K562 (cell line): ENCODE data around the gene ARNT2. TPM values are rescaled to one million over a fixed set of nuclear protein-coding genes. Genes with fewer than 3 reads are reported as not detected.

Experiments
- ATAC-seq: fragments of 200-7000 bp; cut with Tn5 transposase; 3 replicates; pipeline ENCODE4 v1.9.1; 2020; ENCODE audit warnings: moderate library complexity
- BruUV-seq: library from RNA; stranded (reverse); fragments of 400-500 nt; replicated peaks from 2 replicates; lab custom pipeline; 2021; lab: Mats Ljungman, UMichigan
- CTCF ChIA-PET: fragments of 300-600 bp; formaldehyde crosslinking; extraction: SDS; loops from one replicate; lab custom pipeline; 2021; ENCODE audit warnings: low intra/inter-chr PET ratio; lab: Yijun Ruan, JAX
- POLR2A ChIA-PET: fragments of 300-600, 350-650 bp; sonication (Branson Sonifier 250); formaldehyde crosslinking; extraction: SDS; loops from one replicate; lab custom pipeline; 2021; ENCODE audit warnings: antibody characterized with exemption, inconsistent platforms; lab: Yijun Ruan, JAX
- DNase-seq, 4 experiments: peaks; one replicate each; pipeline versions ENCODE4 v3.0.0 to v3.0.0-alpha.2; 2011 to 2018; ENCODE audit warnings: low spot score in 3 of 4, mixed read lengths in 3 of 4; ENCODE audit errors: extremely low read depth in 1 of 4
- FAIRE-seq: peaks from 2 replicates; lab custom pipeline; 2011; peaks lifted over from hg19 to GRCh38; lab: Jason Lieb, UNC
- H2AFZ ChIP-seq: 2 replicates; pipeline ENCODE4 v1.6.0; 2011; ENCODE audit warnings: low read depth, low read length, control low read depth, inconsistent platforms
- H3K27ac ChIP-seq: fragments of 200-600 bp; 3 replicates; pipeline ENCODE4 v1.8.0; 2011; ENCODE audit warnings: low read depth, mild to moderate bottlenecking, control low read depth, inconsistent platforms, low read length, moderate library complexity, mixed read lengths; ENCODE audit errors: extremely low read depth
- H3K27me3 ChIP-seq, 2 experiments: fragments of 300-600 bp in 1 of 2; 2 replicates in 1 of 2; 3 replicates in 1 of 2; pipeline versions ENCODE4 v1.6.0 to v1.8.0; 2011; ENCODE audit warnings: inconsistent platforms in 2 of 2, low read length in 2 of 2, mild to moderate bottlenecking in 1 of 2, mixed read lengths in 1 of 2, moderate library complexity in 1 of 2; ENCODE audit not compliant: control insufficient read depth in 2 of 2, insufficient read depth in 2 of 2
- H3K36me3 ChIP-seq: fragments of 300-600 bp; 3 replicates; pipeline ENCODE4 v1.8.0; 2011; ENCODE audit warnings: mild to moderate bottlenecking, low read length, inconsistent platforms; ENCODE audit not compliant: control insufficient read depth, insufficient read depth
- H3K4me1 ChIP-seq, 2 experiments: fragments of 200-600 bp in 1 of 2; replicated peaks in 1 of 2; 2 replicates in 1 of 2; 3 replicates in 1 of 2; pipeline versions ENCODE4 v1.5.1 to v1.8.0; 2011; ENCODE audit warnings: inconsistent platforms in 2 of 2, low read length in 2 of 2, mild to moderate bottlenecking in 1 of 2, mixed read lengths in 1 of 2, moderate library complexity in 1 of 2; ENCODE audit not compliant: control insufficient read depth in 2 of 2, insufficient read depth in 2 of 2
- H3K4me2 ChIP-seq: 2 replicates; pipeline ENCODE4 v1.6.1; 2011; ENCODE audit warnings: low read length, control low read depth, inconsistent platforms, mixed read lengths; ENCODE audit not compliant: insufficient read depth
- H3K4me3 ChIP-seq: fragments of 200-600 bp; sonication (generic), shearing (Covaris generic); 2 replicates; pipeline ENCODE4 v1.5.1; 2016; ENCODE audit warnings: control low read depth, inconsistent platforms
- H3K79me2 ChIP-seq: fragments of 200-600 bp; 3 replicates; pipeline ENCODE4 v1.8.0; 2011; ENCODE audit warnings: low read length, inconsistent platforms; ENCODE audit not compliant: control insufficient read depth, insufficient read depth
- H3K9ac ChIP-seq, 2 experiments: 2 replicates each; pipeline versions ENCODE4 v1.6.0 to v1.6.1; 2011; ENCODE audit warnings: low read depth in 2 of 2, low read length in 2 of 2, control low read depth in 1 of 2, inconsistent platforms in 1 of 2, mild to moderate bottlenecking in 1 of 2, mixed read lengths in 1 of 2; ENCODE audit not compliant: insufficient read depth in 1 of 2
- H3K9me1 ChIP-seq: one replicate; pipeline ENCODE4 v1.6.0; 2011; ENCODE audit warnings: inconsistent platforms, mild to moderate bottlenecking, low read length, moderate library complexity; ENCODE audit not compliant: control insufficient read depth, insufficient read depth
- H3K9me3 ChIP-seq: replicated peaks from 2 replicates; pipeline ENCODE4 v1.5.1; 2011; ENCODE audit warnings: low read depth, low read length, inconsistent platforms; ENCODE audit not compliant: control insufficient read depth, insufficient read depth
- H4K20me1 ChIP-seq: replicated peaks from 2 replicates; pipeline ENCODE4 v1.6.1; 2011; ENCODE audit warnings: low read length, inconsistent platforms, mixed read lengths; ENCODE audit not compliant: control insufficient read depth, insufficient read depth
- CEBPG ChIP-seq, 3 experiments: fragments of 200-800 bp in 1 of 3; sonication (Bioruptor generic) in 1 of 3; sonication (generic) in 1 of 3; formaldehyde crosslinking in 1 of 3; IDR thresholded peaks in 2 of 3; conservative IDR thresholded peaks in 1 of 3; 2 replicates each; pipeline versions ENCODE4 v1.6.1 to v1.8.0; 2016 to 2022; ENCODE audit warnings: missing compliant biosample characterization in 2 of 3, missing genetic modification characterization in 2 of 3, mild to moderate bottlenecking in 1 of 3, missing genetic modification reagents in 1 of 3
- CSDE1 ChIP-seq, 2 experiments: fragments of 450-650 bp; IDR thresholded peaks; 2 replicates each; pipeline ENCODE4 v1.6.1; 2016; ENCODE audit warnings: mild to moderate bottlenecking in 1 of 2
- RB1 ChIP-seq: fragments of 450-650 bp; IDR thresholded peaks from 2 replicates; pipeline ENCODE4 v1.6.1; 2017; ENCODE audit warnings: low read depth, mild to moderate bottlenecking
- TSC22D4 ChIP-seq: fragments of 450-650 bp; IDR thresholded peaks from 2 replicates; pipeline ENCODE4 v1.6.1; 2016; ENCODE audit warnings: missing genetic modification characterization, missing biosample characterization, control low read depth
- ZNF274 ChIP-seq: IDR thresholded peaks from 2 replicates; pipeline ENCODE4 v1.6.1; 2011; ENCODE audit warnings: low read depth, mild to moderate bottlenecking, low read length, moderate library complexity, borderline replicate concordance
- ZNF316 ChIP-seq: fragments of 450-650 bp; IDR thresholded peaks from 2 replicates; pipeline ENCODE4 v1.6.1; 2016
- ZNF347 ChIP-seq: fragments of 450-650 bp; formaldehyde crosslinking; IDR thresholded peaks from 2 replicates; pipeline ENCODE4 v1.4.0; 2020; ENCODE audit warnings: low read depth, mild to moderate bottlenecking, moderate library complexity
- ZNF740 ChIP-seq, 3 experiments: fragments of 200-800 bp in 1 of 3; sonication (Bioruptor generic) in 1 of 3; sonication (generic) in 1 of 3; formaldehyde crosslinking in 1 of 3; IDR thresholded peaks; 2 replicates each; pipeline versions ENCODE4 v1.6.1 to v1.8.0; 2016 to 2022; ENCODE audit warnings: mild to moderate bottlenecking in 2 of 3, missing compliant biosample characterization in 2 of 3, missing genetic modification characterization in 2 of 3, missing genetic modification reagents in 1 of 3
- WGBS: fragments of 100-300 bp; shearing (Covaris generic); methylation state at CpG from one replicate; pipeline ENCODE4 v1.1.6; 2016; ENCODE audit warnings: low coverage, mixed read lengths; ENCODE audit not compliant: insufficient coverage; ENCODE audit errors: missing lambda C conversion rate; 5-methylcytosine and 5-hydroxymethylcytosine counted together
- in situ Hi-C: fragments of 300-500 bp; cut with MboI; formaldehyde crosslinking; loops from 4 replicates; pipeline ENCODE4 v1.15.0; 2018; ENCODE audit warnings: inconsistent platforms, mixed read lengths
- intact Hi-C: fragments of 100-400 bp; cut with micrococcal nuclease; formaldehyde crosslinking; loops from 2 replicates; pipeline ENCODE4 v1.14.2; 2022
- polyA plus RNA-seq, 8 experiments: library from polyadenylated mRNA; depleted of rRNA in 4 of 8; stranded (reverse) in 5 of 8; unstranded in 3 of 8; fragments of >200 nt; fragmentation: Nextera tagmentation in 2 of 8; fragmentation: Illumina TruSeq in 1 of 8; extraction: Ambion mirVana in 2 of 8; extraction: Trizol in 1 of 8; gene quantifications; 2 replicates each; pipeline versions ENCODE4 v1.2.1 to v1.2.3, GENCODE V29; 2011 to 2014; ENCODE audit warnings: inconsistent platforms in 1 of 8, missing spikeins in 1 of 8
- total RNA-seq, 7 experiments: library from RNA; depleted of rRNA in 6 of 7; stranded (reverse); fragments of >200 nt in 6 of 7; fragmentation: Illumina TruSeq in 2 of 7; extraction: Trizol in 2 of 7; gene quantifications; 2 replicates each; pipeline versions ENCODE4 v1.2.1 to v1.2.3, GENCODE V29; 2011 to 2021; ENCODE audit warnings: low replicate concordance in 1 of 7
- TF ChIP-seq, protein P1 (sequence below): fragments of 250-450 bp; sonication (Bioruptor Pico); IDR thresholded peaks from 2 replicates; pipeline ENCODE4 v1.8.0; 2022; ENCODE audit warnings: moderate library complexity, mild to moderate bottlenecking, inconsistent platforms
- TF ChIP-seq, protein P2 (sequence below): fragments of 250-450 bp; sonication (Bioruptor Pico); IDR thresholded peaks from 2 replicates; pipeline ENCODE4 v1.8.0; 2022; ENCODE audit warnings: moderate library complexity, mild to moderate bottlenecking, inconsistent platforms

The ARNT2 gene
- total and polyA plus RNA-seq, 9 of the 15 experiments (the other 6 are each of a cell fraction or from before 2014, with no cell fraction given), result 0.01 TPM; not detected in 8

DNA sequence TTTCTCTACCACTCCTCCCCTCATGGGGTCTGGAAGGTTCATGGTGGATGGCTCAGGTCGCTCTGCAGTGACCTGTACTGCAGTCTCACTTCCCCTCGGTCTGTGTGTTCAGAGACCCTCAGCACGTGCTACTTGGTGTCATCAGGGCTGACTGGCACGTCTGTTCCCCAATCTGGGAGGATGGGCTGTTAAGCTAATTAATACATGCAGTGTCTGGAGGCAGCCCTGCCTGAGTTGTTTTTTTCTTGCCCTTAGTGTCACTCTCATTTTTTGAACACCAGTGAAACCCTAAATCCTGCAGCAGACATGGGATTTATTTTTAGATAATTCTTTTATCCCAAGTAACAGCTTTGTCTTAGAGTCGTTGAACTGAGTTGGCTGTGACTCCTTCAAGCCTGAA, 64.6 kb downstream of the ARNT2 start:
- H3K4me2 ChIP-seq, result no peak overlapping the region
- 1% methylated on average over 5 of the region's 5 CpGs for WGBS
- H3K9ac ChIP-seq, result no peak overlapping the region
- ATAC-seq, result no peak
- in situ Hi-C loops (loop anchor here (25.0 kb wide), 1 partner anchor 644 kb away; no protein-coding TSS in a partner anchor), intact Hi-C loops (no loop called here)
- no peaks in the 10 kb centered on the region for H3K9me3 ChIP-seq
- no peaks in the 10 kb centered on the region for H3K79me2 ChIP-seq
- H2AFZ ChIP-seq, result no peak overlapping the region
- BruUV-seq, result no TSS peak
- no peaks in the 10 kb centered on the region; the same call in 1 of the 2 replicates for H4K20me1 ChIP-seq
- ChIA-PET POLR2A (no interaction called here), CTCF (no interaction called here)
- no peak overlapping the region for H3K27ac ChIP-seq
- no peaks in the 10 kb centered on the region for H3K9me1 ChIP-seq
- H3K4me1 ChIP-seq, result no peaks in the 10 kb centered on the region
- DNase-seq, result no peak
- FAIRE-seq, result no peak
- TF ChIP-seq ZNF740 (CRISPR knock-in tag; IDR thresholded peaks at IDR 0.05), result no peak
- no peak for TF ChIP-seq ZNF740 (tag; IDR thresholded peaks at IDR 0.05)
- no peak for TF ChIP-seq CSDE1 (IDR thresholded peaks at IDR 0.05)
- H3K4me3 ChIP-seq, result no peak overlapping the region
- no peaks in the 10 kb centered on the region for H3K36me3 ChIP-seq
- H3K27me3 ChIP-seq, result peaks cover 0 to 16% of the 10 kb centered on the region in 2 experiments; a peak in 3 of 5 replicates

- no peak overlapping the region for H3K4me2 ChIP-seq
- H3K9ac ChIP-seq, result no peak overlapping the region
- H3K27ac ChIP-seq, result no peak overlapping the region
- H2AFZ ChIP-seq, result no peak overlapping the region
- no peaks in the 10 kb centered on the region for H3K4me1 ChIP-seq
- ChIA-PET CTCF (no interaction called here), POLR2A (interaction anchor here (0.5 kb wide), 1 partner anchor 46 kb away, joined by 3 read pairs; no protein-coding TSS in a partner anchor)
- DNase-seq (no peak), ATAC-seq (no peak), FAIRE-seq (no peak)
- no peaks in the 10 kb centered on the region for H3K9me3 ChIP-seq
- H3K27me3 ChIP-seq, result peaks cover 0 to 16% of the 10 kb centered on the region in 2 experiments; a peak in 3 of 5 replicates
- WGBS, result 0% methylated on average over 3 of the region's 3 CpGs
- intact Hi-C loops (no loop called here), in situ Hi-C loops (loop anchor here (25.0 kb wide), 1 partner anchor 640 kb away; no protein-coding TSS in a partner anchor)
- no peaks in the 10 kb centered on the region for H3K9me1 ChIP-seq
- H3K79me2 ChIP-seq, result no peaks in the 10 kb centered on the region
- H4K20me1 ChIP-seq, result no peaks in the 10 kb centered on the region
- BruUV-seq, result no TSS peak
- H3K36me3 ChIP-seq, result no peaks in the 10 kb centered on the region
- H3K4me3 ChIP-seq, result no peak overlapping the region
- no peak for TF ChIP-seq RB1
- no peak for TF ChIP-seq ZNF274
- TF ChIP-seq CEBPG (CRISPR knock-in tag; IDR thresholded peaks at IDR 0.05), result no peak
- TF ChIP-seq CEBPG (tag; conservative IDR thresholded peaks at IDR 0.05 in 1 of 2, IDR thresholded peaks at IDR 0.05 in 1 of 2), result no peak
- TF ChIP-seq, protein P1, sequence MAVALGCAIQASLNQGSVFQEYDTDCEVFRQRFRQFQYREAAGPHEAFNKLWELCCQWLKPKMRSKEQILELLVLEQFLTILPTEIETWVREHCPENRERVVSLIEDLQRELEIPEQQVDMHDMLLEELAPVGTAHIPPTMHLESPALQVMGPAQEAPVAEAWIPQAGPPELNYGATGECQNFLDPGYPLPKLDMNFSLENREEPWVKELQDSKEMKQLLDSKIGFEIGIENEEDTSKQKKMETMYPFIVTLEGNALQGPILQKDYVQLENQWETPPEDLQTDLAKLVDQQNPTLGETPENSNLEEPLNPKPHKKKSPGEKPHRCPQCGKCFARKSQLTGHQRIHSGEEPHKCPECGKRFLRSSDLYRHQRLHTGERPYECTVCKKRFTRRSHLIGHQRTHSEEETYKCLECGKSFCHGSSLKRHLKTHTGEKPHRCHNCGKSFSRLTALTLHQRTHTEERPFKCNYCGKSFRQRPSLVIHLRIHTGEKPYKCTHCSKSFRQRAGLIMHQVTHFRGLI, result no peak
- no peak for TF ChIP-seq ZNF316
- TF ChIP-seq, protein P2, sequence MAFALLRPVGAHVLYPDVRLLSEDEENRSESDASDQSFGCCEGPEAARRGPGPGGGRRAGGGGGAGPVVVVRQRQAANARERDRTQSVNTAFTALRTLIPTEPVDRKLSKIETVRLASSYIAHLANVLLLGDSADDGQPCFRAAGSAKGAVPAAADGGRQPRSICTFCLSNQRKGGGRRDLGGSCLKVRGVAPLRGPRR (CRISPR knock-in tag), result no peak
- no peak for TF ChIP-seq TSC22D4 (tag)
- no peak for TF ChIP-seq ZNF347 (CRISPR knock-in tag)
Observed at GRCh38 chr15:80471881-80472280, 67.7 kb downstream of the ARNT2 start.
